AG09309 (cell line): Measurements from ENCODE around the gene EXT2.

Experiments used
- DNase-seq: peaks from one replicate; pipeline ENCODE4 v3.0.0-alpha.2; 2010; ENCODE audit warnings: low read depth
- H3K4me3 ChIP-seq: 2 replicates; pipeline ENCODE4 v1.5.1; 2011; ENCODE audit warnings: mild to moderate bottlenecking, low read depth, low read length, moderate library complexity; ENCODE audit not compliant: control insufficient read depth
- CTCF ChIP-seq: IDR thresholded peaks from 2 replicates; pipeline ENCODE4 v1.5.1; 2011; ENCODE audit warnings: mild to moderate bottlenecking, low read depth, low read length, inconsistent platforms; ENCODE audit not compliant: insufficient read depth, control insufficient read depth; ENCODE audit errors: missing control alignments

Gene EXT2

GRCh38 chr11:44125598-44125997 lies 30.1 kb downstream of the EXT2 start:
- no peak for TF ChIP-seq CTCF
- no peak for DNase-seq
- no peak overlapping the region for H3K4me3 ChIP-seq

GRCh38 chr11:44126304-44126703 lies 30.8 kb downstream of the EXT2 start:
- no peak overlapping the region for H3K4me3 ChIP-seq
- no peak for DNase-seq
- no peak for TF ChIP-seq CTCF

- no peak for TF ChIP-seq CTCF
- H3K4me3 ChIP-seq: no peak overlapping the region
- no peak for DNase-seq
These were observed 31.7 kb downstream of the EXT2 start for GRCh38 chr11:44127130-44127529.

DNA sequence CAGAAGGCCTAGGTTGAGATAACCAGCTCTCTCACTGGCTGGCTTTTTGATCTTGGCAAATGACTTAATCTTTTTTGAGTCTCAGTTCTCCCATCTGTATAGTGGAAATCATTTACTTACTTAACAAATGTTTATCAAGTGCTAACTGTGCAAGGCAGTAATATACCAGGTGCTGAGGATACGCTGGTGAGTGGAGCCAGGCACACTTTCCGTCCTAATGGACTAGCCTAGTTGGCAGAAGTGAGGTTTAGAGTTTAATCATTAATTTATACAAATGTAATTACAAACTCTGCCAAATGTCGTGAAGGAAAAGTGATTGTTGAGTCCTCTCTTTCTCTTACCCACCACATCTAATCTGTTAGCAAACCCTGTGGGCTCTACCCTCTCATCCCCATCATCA lies 33.3 kb downstream of the EXT2 start:
- no peak for TF ChIP-seq CTCF
- H3K4me3 ChIP-seq: no peak overlapping the region

DNA sequence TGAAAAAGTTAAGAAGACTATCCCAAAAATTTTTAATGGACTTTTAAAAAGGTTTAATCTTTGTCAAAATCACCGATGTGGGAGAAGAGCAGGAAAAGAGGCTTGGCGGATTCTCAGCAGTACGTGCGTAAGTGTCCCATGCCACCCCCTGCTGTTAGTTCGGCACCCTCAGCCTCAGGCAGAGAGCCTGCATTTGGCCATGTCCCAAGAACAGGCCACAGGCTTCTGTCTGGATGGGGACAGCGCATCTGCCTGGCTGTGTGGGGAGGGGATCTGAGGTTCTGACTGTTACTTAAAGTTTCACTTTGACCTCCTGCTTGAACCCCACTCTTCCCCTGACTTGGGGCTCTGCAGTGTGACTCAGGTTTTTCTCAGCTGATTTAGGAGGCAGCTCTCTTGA lies 35.3 kb downstream of the EXT2 start:
- no peak overlapping the region for H3K4me3 ChIP-seq
- no peak for TF ChIP-seq CTCF
- DNase-seq: no peak

More for the DNA sequence above, 33.3 kb downstream of the EXT2 start:
- DNase-seq: no peak

DNA sequence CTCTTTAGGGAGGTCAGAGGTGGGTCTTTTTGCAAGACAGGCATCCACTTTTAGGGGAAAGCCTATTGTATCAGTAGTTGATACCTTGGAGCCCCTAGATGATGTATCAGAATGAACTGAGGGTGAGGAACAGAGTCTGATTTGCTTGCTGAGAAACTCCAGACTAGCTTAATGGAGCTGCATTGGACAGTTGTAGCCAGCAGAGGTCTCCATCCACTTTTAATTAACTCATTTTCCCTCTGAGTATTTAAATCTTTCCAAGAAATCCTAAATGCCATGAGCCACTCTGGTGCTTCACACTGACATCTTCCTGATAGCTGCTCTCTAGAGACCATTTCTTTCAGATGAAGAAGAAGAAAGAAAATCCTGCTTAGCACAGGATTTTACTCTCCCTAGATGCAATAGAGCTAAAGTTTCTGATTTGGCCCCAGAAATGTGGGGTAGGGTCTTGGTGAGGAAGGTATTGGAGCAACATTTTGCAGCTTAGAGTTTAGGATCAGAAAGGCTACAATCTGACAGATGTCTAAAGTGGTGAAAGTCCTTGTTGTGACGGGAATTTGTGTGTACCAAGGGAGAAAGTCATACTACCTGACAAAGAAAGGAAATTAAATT lies 38.0 kb downstream of the EXT2 start:
- no peak for DNase-seq
- H3K4me3 ChIP-seq: no peak overlapping the region
- TF ChIP-seq CTCF: peak; percentile 68

GRCh38 chr11:44134625-44135024 lies 39.1 kb downstream of the EXT2 start:
- TF ChIP-seq CTCF: no peak
- H3K4me3 ChIP-seq: no peak overlapping the region

More at GRCh38 chr11:44134625-44135024, 39.1 kb downstream of the EXT2 start:
- DNase-seq: no peak
